K562 (cell line): ENCODE measurements around the gene CHD6. TPM values are rescaled to one million over a fixed set of nuclear protein-coding genes. Genes with fewer than 3 reads are reported as not detected.

Experiments
- ATAC-seq: fragments of 200-7000 bp; cut with Tn5 transposase; 3 replicates; pipeline ENCODE4 v1.9.1; 2020; ENCODE audit warnings: moderate library complexity
- BruUV-seq: library from RNA; stranded (reverse); fragments of 400-500 nt; replicated peaks from 2 replicates; lab custom pipeline; 2021; lab: Mats Ljungman, UMichigan
- CTCF ChIA-PET: fragments of 300-600 bp; formaldehyde crosslinking; extraction: SDS; loops from one replicate; lab custom pipeline; 2021; ENCODE audit warnings: low intra/inter-chr PET ratio; lab: Yijun Ruan, JAX
- POLR2A ChIA-PET: fragments of 300-600, 350-650 bp; sonication (Branson Sonifier 250); formaldehyde crosslinking; extraction: SDS; loops from one replicate; lab custom pipeline; 2021; ENCODE audit warnings: antibody characterized with exemption, inconsistent platforms; lab: Yijun Ruan, JAX
- DNase-seq, 4 experiments: peaks; one replicate each; pipeline versions ENCODE4 v3.0.0 to v3.0.0-alpha.2; 2011 to 2018; ENCODE audit warnings: low spot score in 3 of 4, mixed read lengths in 3 of 4; ENCODE audit errors: extremely low read depth in 1 of 4
- FAIRE-seq: peaks from 2 replicates; lab custom pipeline; 2011; peaks lifted over from hg19 to GRCh38; lab: Jason Lieb, UNC
- H2AFZ ChIP-seq: 2 replicates; pipeline ENCODE4 v1.6.0; 2011; ENCODE audit warnings: low read depth, low read length, control low read depth, inconsistent platforms
- H3K27ac ChIP-seq: fragments of 200-600 bp; 3 replicates; pipeline ENCODE4 v1.8.0; 2011; ENCODE audit warnings: low read depth, mild to moderate bottlenecking, control low read depth, inconsistent platforms, low read length, moderate library complexity, mixed read lengths; ENCODE audit errors: extremely low read depth
- H3K27me3 ChIP-seq, 2 experiments: fragments of 300-600 bp in 1 of 2; 2 replicates in 1 of 2; 3 replicates in 1 of 2; pipeline versions ENCODE4 v1.6.0 to v1.8.0; 2011; ENCODE audit warnings: inconsistent platforms in 2 of 2, low read length in 2 of 2, mild to moderate bottlenecking in 1 of 2, mixed read lengths in 1 of 2, moderate library complexity in 1 of 2; ENCODE audit not compliant: control insufficient read depth in 2 of 2, insufficient read depth in 2 of 2
- H3K36me3 ChIP-seq: fragments of 300-600 bp; 3 replicates; pipeline ENCODE4 v1.8.0; 2011; ENCODE audit warnings: mild to moderate bottlenecking, low read length, inconsistent platforms; ENCODE audit not compliant: control insufficient read depth, insufficient read depth
- H3K4me1 ChIP-seq, 2 experiments: fragments of 200-600 bp in 1 of 2; replicated peaks in 1 of 2; 2 replicates in 1 of 2; 3 replicates in 1 of 2; pipeline versions ENCODE4 v1.5.1 to v1.8.0; 2011; ENCODE audit warnings: inconsistent platforms in 2 of 2, low read length in 2 of 2, mild to moderate bottlenecking in 1 of 2, mixed read lengths in 1 of 2, moderate library complexity in 1 of 2; ENCODE audit not compliant: control insufficient read depth in 2 of 2, insufficient read depth in 2 of 2
- H3K4me2 ChIP-seq: 2 replicates; pipeline ENCODE4 v1.6.1; 2011; ENCODE audit warnings: low read length, control low read depth, inconsistent platforms, mixed read lengths; ENCODE audit not compliant: insufficient read depth
- H3K4me3 ChIP-seq: fragments of 200-600 bp; sonication (generic), shearing (Covaris generic); 2 replicates; pipeline ENCODE4 v1.5.1; 2016; ENCODE audit warnings: control low read depth, inconsistent platforms
- H3K79me2 ChIP-seq: fragments of 200-600 bp; 3 replicates; pipeline ENCODE4 v1.8.0; 2011; ENCODE audit warnings: low read length, inconsistent platforms; ENCODE audit not compliant: control insufficient read depth, insufficient read depth
- H3K9ac ChIP-seq, 2 experiments: 2 replicates each; pipeline versions ENCODE4 v1.6.0 to v1.6.1; 2011; ENCODE audit warnings: low read depth in 2 of 2, low read length in 2 of 2, control low read depth in 1 of 2, inconsistent platforms in 1 of 2, mild to moderate bottlenecking in 1 of 2, mixed read lengths in 1 of 2; ENCODE audit not compliant: insufficient read depth in 1 of 2
- H3K9me1 ChIP-seq: one replicate; pipeline ENCODE4 v1.6.0; 2011; ENCODE audit warnings: inconsistent platforms, mild to moderate bottlenecking, low read length, moderate library complexity; ENCODE audit not compliant: control insufficient read depth, insufficient read depth
- H3K9me3 ChIP-seq: replicated peaks from 2 replicates; pipeline ENCODE4 v1.5.1; 2011; ENCODE audit warnings: low read depth, low read length, inconsistent platforms; ENCODE audit not compliant: control insufficient read depth, insufficient read depth
- H4K20me1 ChIP-seq: replicated peaks from 2 replicates; pipeline ENCODE4 v1.6.1; 2011; ENCODE audit warnings: low read length, inconsistent platforms, mixed read lengths; ENCODE audit not compliant: control insufficient read depth, insufficient read depth
- ATF3 ChIP-seq, 2 experiments: fragments of 450-650 bp in 1 of 2; sonication (generic) in 1 of 2; formaldehyde crosslinking in 1 of 2; IDR thresholded peaks in 1 of 2; conservative IDR thresholded peaks in 1 of 2; 2 replicates each; pipeline versions ENCODE4 v1.6.1 to v1.8.1; 2016 to 2023; ENCODE audit warnings: mild to moderate bottlenecking in 2 of 2, moderate library complexity in 2 of 2, inconsistent platforms in 1 of 2, missing genetic modification reagents in 1 of 2
- CEBPG ChIP-seq, 3 experiments: fragments of 200-800 bp in 1 of 3; sonication (Bioruptor generic) in 1 of 3; sonication (generic) in 1 of 3; formaldehyde crosslinking in 1 of 3; IDR thresholded peaks in 2 of 3; conservative IDR thresholded peaks in 1 of 3; 2 replicates each; pipeline versions ENCODE4 v1.6.1 to v1.8.0; 2016 to 2022; ENCODE audit warnings: missing compliant biosample characterization in 2 of 3, missing genetic modification characterization in 2 of 3, mild to moderate bottlenecking in 1 of 3, missing genetic modification reagents in 1 of 3
- GTF2E2 ChIP-seq: fragments of 200-800 bp; sonication (Bioruptor generic); IDR thresholded peaks from 2 replicates; pipeline ENCODE4 v1.6.1; 2016; ENCODE audit warnings: missing genetic modification characterization, missing compliant biosample characterization
- JUND ChIP-seq, 2 experiments: IDR thresholded peaks; 2 replicates in 1 of 2; 3 replicates in 1 of 2; pipeline ENCODE4 v1.6.1; 2011; ENCODE audit warnings: borderline replicate concordance in 2 of 2, low read depth in 2 of 2, low read length in 2 of 2, improper control_type of control experiment in 1 of 2, missing biosample characterization in 1 of 2, missing genetic modification characterization in 1 of 2, missing genetic modification reagents in 1 of 2
- NFIC ChIP-seq: fragments of 450-650 bp; IDR thresholded peaks from 2 replicates; pipeline ENCODE4 v1.6.1; 2017; ENCODE audit warnings: mild to moderate bottlenecking, inconsistent platforms
- PBX2 ChIP-seq, 2 experiments: IDR thresholded peaks in 1 of 2; conservative IDR thresholded peaks in 1 of 2; 2 replicates each; pipeline ENCODE4 v1.6.1; 2016; ENCODE audit warnings: low read depth in 2 of 2, mild to moderate bottlenecking in 1 of 2, missing compliant biosample characterization in 1 of 2, missing genetic modification characterization in 1 of 2, moderate library complexity in 1 of 2
- ZNF175 ChIP-seq: fragments of 200-800 bp; sonication (Bioruptor generic); IDR thresholded peaks from 2 replicates; pipeline ENCODE4 v1.6.1; 2016; ENCODE audit warnings: low read depth, mild to moderate bottlenecking, missing genetic modification characterization, missing compliant biosample characterization
- WGBS: fragments of 100-300 bp; shearing (Covaris generic); methylation state at CpG from one replicate; pipeline ENCODE4 v1.1.6; 2016; ENCODE audit warnings: low coverage, mixed read lengths; ENCODE audit not compliant: insufficient coverage; ENCODE audit errors: missing lambda C conversion rate; 5-methylcytosine and 5-hydroxymethylcytosine counted together
- in situ Hi-C: fragments of 300-500 bp; cut with MboI; formaldehyde crosslinking; loops from 4 replicates; pipeline ENCODE4 v1.15.0; 2018; ENCODE audit warnings: inconsistent platforms, mixed read lengths
- intact Hi-C: fragments of 100-400 bp; cut with micrococcal nuclease; formaldehyde crosslinking; loops from 2 replicates; pipeline ENCODE4 v1.14.2; 2022
- polyA plus RNA-seq, 8 experiments: library from polyadenylated mRNA; depleted of rRNA in 4 of 8; stranded (reverse) in 5 of 8; unstranded in 3 of 8; fragments of >200 nt; fragmentation: Nextera tagmentation in 2 of 8; fragmentation: Illumina TruSeq in 1 of 8; extraction: Ambion mirVana in 2 of 8; extraction: Trizol in 1 of 8; gene quantifications; 2 replicates each; pipeline versions ENCODE4 v1.2.1 to v1.2.3, GENCODE V29; 2011 to 2014; ENCODE audit warnings: inconsistent platforms in 1 of 8, missing spikeins in 1 of 8
- total RNA-seq, 7 experiments: library from RNA; depleted of rRNA in 6 of 7; stranded (reverse); fragments of >200 nt in 6 of 7; fragmentation: Illumina TruSeq in 2 of 7; extraction: Trizol in 2 of 7; gene quantifications; 2 replicates each; pipeline versions ENCODE4 v1.2.1 to v1.2.3, GENCODE V29; 2011 to 2021; ENCODE audit warnings: low replicate concordance in 1 of 7

Gene CHD6
- total and polyA plus RNA-seq, 9 of the 15 experiments (the other 6 are each of a cell fraction or from before 2014, with no cell fraction given) = 3.9 to 24.2 (median 12.8) TPM

GRCh38 chr20:41424011-41424410 lies 194.2 kb downstream of the CHD6 start (continued):
- TF ChIP-seq JUND (IDR thresholded peaks at IDR 0.05; ENCODE audit: borderline replicate concordance, low read depth, low read length) (no peak), JUND (tag; IDR thresholded peaks at IDR 0.05; ENCODE audit: borderline replicate concordance, low read depth, low read length) (peak; percentile 23; the same call in 1 of the 3 replicates)

- Histone ChIP-seq H3K27ac (no peak overlapping the region), H3K4me2 (no peak overlapping the region), H2AFZ (no peak overlapping the region), H3K36me3 (peaks cover 59% of the 10 kb centered on the region), H3K4me3 (no peak overlapping the region), H3K9me1 (no peaks in the 10 kb centered on the region), H3K9me3 (no peaks in the 10 kb centered on the region), H3K27me3 (no peaks in the 10 kb centered on the region), H3K4me1 (peaks cover 4 to 44% of the 10 kb centered on the region in 2 experiments; a peak in 4 of 5 replicates), H3K9ac (no peak overlapping the region), H3K79me2 (no peaks in the 10 kb centered on the region), H4K20me1 (no peaks in the 10 kb centered on the region)
- ChIA-PET POLR2A (no interaction called here), CTCF (no interaction called here)
- intact Hi-C loops (no loop called here), in situ Hi-C loops (no loop called here)
- no peak for DNase-seq
- no peak for FAIRE-seq
- BruUV-seq = no TSS peak
- TF ChIP-seq NFIC (peak; percentile 67), ATF3 (IDR thresholded peaks at IDR 0.05) (peak; percentile 41; the same call in 1 of the 2 replicates), ATF3 (CRISPR knock-in tag; conservative IDR thresholded peaks at IDR 0.05) (no peak), GTF2E2 (tag) (no peak), ZNF175 (CRISPR knock-in tag) (peak; percentile 73), CEBPG (CRISPR knock-in tag; IDR thresholded peaks at IDR 0.05) (no peak), CEBPG (tag; conservative IDR thresholded peaks at IDR 0.05 in 1 of 2, IDR thresholded peaks at IDR 0.05 in 1 of 2) (peak in 1 of 2 experiments; percentile 69; a peak in 2 of 4 replicates), PBX2 (CRISPR knock-in tag; IDR thresholded peaks at IDR 0.05; ENCODE audit: low read depth) (no peak), PBX2 (tag; conservative IDR thresholded peaks at IDR 0.05; ENCODE audit: low read depth) (no peak)
- no peak for ATAC-seq
- 77% methylated on average over 2 of the region's 2 CpGs for WGBS
Observed at GRCh38 chr20:41422953-41423352, 195.2 kb downstream of the CHD6 start.
